GM12892 (cell line): Measurements from ENCODE around the gene NSD1.

Experiments used
- POLR2A ChIP-seq: IDR thresholded peaks from 2 replicates; pipeline ENCODE4 v1.6.1; 2011; ENCODE audit warnings: low read depth, low read length, control low read depth
- POLR2AphosphoS5 ChIP-seq: IDR thresholded peaks from 2 replicates; pipeline ENCODE4 v1.6.1; 2011; ENCODE audit warnings: low read depth, low read length, control low read depth

GRCh38 chr5:177288191-177288590 is 154.6 kb downstream of the NSD1 start:
- no peak for TF ChIP-seq POLR2A
- TF ChIP-seq POLR2AphosphoS5, result no peak
